LHCN-M2 (cell line): ENCODE measurements around the gene APBB1IP. TPM values are rescaled to one million over a fixed set of nuclear protein-coding genes. Genes with fewer than 3 reads are reported as not detected.

Experiments
- total RNA-seq: library from RNA; depleted of rRNA; stranded (reverse); fragments of >200 nt; gene quantifications from 2 replicates; pipeline ENCODE4 v1.2.3, GENCODE V29; 2014; rRNA removed

Gene APBB1IP
- total RNA-seq, 1 experiment from 2014 or later, result not detected

Other genes starting within 250 kb of the APBB1IP start
- gene GAD2, start 221.6 kb upstream of the APBB1IP start, total RNA-seq, result not detected in 2 replicates